LNCaP clone FGC (cell line): ENCODE measurements around the gene RGS7BP.

ENCODE experiments used
- DNase-seq: peaks from one replicate; pipeline ENCODE4 v3.0.0-alpha.2; 2011; ENCODE audit warnings: low read depth
- H3K4me3 ChIP-seq: 2 replicates; pipeline ENCODE4 v1.5.1; 2011; ENCODE audit warnings: mild to moderate bottlenecking, low read depth, low read length, control low read depth
- CTCF ChIP-seq: IDR thresholded peaks from 2 replicates; pipeline ENCODE4 v1.5.1; 2012; ENCODE audit warnings: mild to moderate bottlenecking; ENCODE audit not compliant: control insufficient read depth, insufficient read depth; ENCODE audit errors: extremely low read depth

Gene RGS7BP

GRCh38 chr5:64497386-64497785, 8.4 kb upstream of the RGS7BP start:
- DNase-seq: no peak
- H3K4me3 ChIP-seq: no peak overlapping the region
- no peak for TF ChIP-seq CTCF

- DNase-seq: no peak
- no peak overlapping the region for H3K4me3 ChIP-seq
- TF ChIP-seq CTCF: no peak
Measured at GRCh38 chr5:64502196-64502595, 3.6 kb upstream of the RGS7BP start.

GRCh38 chr5:64506567-64507263, 900 bp downstream of the RGS7BP start:
- H3K4me3 ChIP-seq: peak overlapping the region; percentile 44
- DNase-seq: no peak
- peak; percentile 58 for TF ChIP-seq CTCF

- DNase-seq: no peak
- H3K4me3 ChIP-seq: no peak overlapping the region
- no peak for TF ChIP-seq CTCF
Measured at GRCh38 chr5:64507264-64507605, 1.4 kb downstream of the RGS7BP start.

GRCh38 chr5:64509828-64510227, 4.0 kb downstream of the RGS7BP start:
- TF ChIP-seq CTCF: no peak
- H3K4me3 ChIP-seq: no peak overlapping the region
- DNase-seq: no peak

GRCh38 chr5:64513492-64513891, 7.7 kb downstream of the RGS7BP start:
- TF ChIP-seq CTCF: no peak

GRCh38 chr5:64514612-64515011, 8.8 kb downstream of the RGS7BP start:
- no peak for DNase-seq
- TF ChIP-seq CTCF: no peak
- H3K4me3 ChIP-seq: no peak overlapping the region

More at GRCh38 chr5:64513492-64513891, 7.7 kb downstream of the RGS7BP start:
- H3K4me3 ChIP-seq: no peak overlapping the region
- no peak for DNase-seq
